GM12801 (cell line): ENCODE results near the gene GSG1L.

Experiments
- CTCF ChIP-seq: IDR thresholded peaks from one replicate; pipeline ENCODE4 v1.5.1; 2011; ENCODE audit warnings: control low read depth; ENCODE audit not compliant: insufficient read length; ENCODE audit errors: extremely low read depth

The GSG1L gene

GRCh38 chr16:27820646-27821345 is 242.7 kb downstream of the GSG1L start:
- no peak for TF ChIP-seq CTCF

- no peak for TF ChIP-seq CTCF
Observed at GRCh38 chr16:27819881-27820610, 243.5 kb downstream of the GSG1L start.

- TF ChIP-seq CTCF, result no peak
Observed at GRCh38 chr16:27819356-27819755, 244.2 kb downstream of the GSG1L start.

- TF ChIP-seq CTCF, result no peak
Observed at GRCh38 chr16:27818246-27818645, 245.3 kb downstream of the GSG1L start.

GRCh38 chr16:27817038-27817437 is 246.5 kb downstream of the GSG1L start:
- TF ChIP-seq CTCF, result no peak

GRCh38 chr16:27816561-27816960 is 247.0 kb downstream of the GSG1L start:
- TF ChIP-seq CTCF, result no peak

- TF ChIP-seq CTCF, result no peak
Observed at GRCh38 chr16:27813591-27813990, 249.9 kb downstream of the GSG1L start.
